BE2C (cell line): ENCODE results near the gene NPAS3.

ENCODE experiments used
- DNase-seq: peaks from one replicate; pipeline ENCODE4 v3.0.0-alpha.2; 2020
- H3K27me3 ChIP-seq: fragments of 250-450 bp; sonication (Bioruptor Pico); 2 replicates; pipeline ENCODE4 v1.5.1; 2020; ENCODE audit warnings: mild to moderate bottlenecking
- H3K36me3 ChIP-seq: fragments of 250-450 bp; sonication (Bioruptor Pico); 2 replicates; pipeline ENCODE4 v1.5.1; 2020; ENCODE audit warnings: mild to moderate bottlenecking
- H3K4me1 ChIP-seq: fragments of 250-450 bp; sonication (Bioruptor Pico); 2 replicates; pipeline ENCODE4 v1.5.1; 2020
- H3K4me3 ChIP-seq: 2 replicates; pipeline ENCODE4 v1.5.1; 2011; ENCODE audit warnings: low read depth, low read length
- H3K9me3 ChIP-seq: fragments of 250-450 bp; sonication (Bioruptor Pico); 2 replicates; pipeline ENCODE4 v1.5.1; 2020
- CTCF ChIP-seq: IDR thresholded peaks from 2 replicates; pipeline ENCODE4 v1.5.1; 2012; ENCODE audit warnings: mild to moderate bottlenecking, low read depth, low read length

Gene NPAS3

GRCh38 chr14:33835677-33836076 lies 897.0 kb downstream of the NPAS3 start:
- Histone ChIP-seq H3K4me1 (no peaks in the 10 kb centered on the region; the same call in 1 of the 2 replicates), H3K9me3 (no peaks in the 10 kb centered on the region), H3K27me3 (no peaks in the 10 kb centered on the region), H3K4me3 (no peak overlapping the region), H3K36me3 (no peaks in the 10 kb centered on the region)
- TF ChIP-seq CTCF, result no peak
- no peak for DNase-seq

- H3K27me3 ChIP-seq, result no peaks in the 10 kb centered on the region
- no peaks in the 10 kb centered on the region for H3K36me3 ChIP-seq
- no peak overlapping the region for H3K4me3 ChIP-seq
- H3K9me3 ChIP-seq, result no peaks in the 10 kb centered on the region
- no peak for DNase-seq
- TF ChIP-seq CTCF, result no peak
- no peaks in the 10 kb centered on the region; the same call in 1 of the 2 replicates for H3K4me1 ChIP-seq
Observed at GRCh38 chr14:33836203-33836899, 897.7 kb downstream of the NPAS3 start.

- TF ChIP-seq CTCF, result no peak
- Histone ChIP-seq H3K4me1 (no peaks in the 10 kb centered on the region; the same call in 1 of the 2 replicates), H3K9me3 (no peaks in the 10 kb centered on the region), H3K36me3 (no peaks in the 10 kb centered on the region), H3K27me3 (no peaks in the 10 kb centered on the region), H3K4me3 (no peak overlapping the region)
- no peak for DNase-seq
Observed at GRCh38 chr14:33836900-33837577, 898.4 kb downstream of the NPAS3 start.

- H3K4me1 ChIP-seq, result no peaks in the 10 kb centered on the region; the same call in 1 of the 2 replicates
- H3K36me3 ChIP-seq, result no peaks in the 10 kb centered on the region
- no peak for DNase-seq
- TF ChIP-seq CTCF, result no peak
- H3K9me3 ChIP-seq, result no peaks in the 10 kb centered on the region
- H3K27me3 ChIP-seq, result no peaks in the 10 kb centered on the region
- no peak overlapping the region for H3K4me3 ChIP-seq
Observed at GRCh38 chr14:33837943-33838683, 899.4 kb downstream of the NPAS3 start.

- no peaks in the 10 kb centered on the region for H3K36me3 ChIP-seq
- TF ChIP-seq CTCF, result peak; percentile 95
- no peaks in the 10 kb centered on the region; the same call in 1 of the 2 replicates for H3K4me1 ChIP-seq
- DNase-seq, result peak; percentile 65
- H3K4me3 ChIP-seq, result no peak overlapping the region
- no peaks in the 10 kb centered on the region for H3K27me3 ChIP-seq
- no peaks in the 10 kb centered on the region for H3K9me3 ChIP-seq
Observed at GRCh38 chr14:33839193-33840076, 900.8 kb downstream of the NPAS3 start.
